H1 (cell line): ENCODE measurements around the gene DRC7. TPM values are rescaled to one million over a fixed set of nuclear protein-coding genes. Genes with fewer than 3 reads are reported as not detected.

ENCODE experiments used
- CTCF ChIA-PET: fragments of 300-600 bp; sonication (Branson Sonifier 250); formaldehyde crosslinking; loops from one replicate; lab custom pipeline; 2021; ENCODE audit not compliant: partially characterized antibody; lab: Charles Lee
- POLR2A ChIA-PET: fragments of 300-600 bp; sonication (Branson Sonifier 250); formaldehyde crosslinking; loops from one replicate; lab custom pipeline; 2021; ENCODE audit warnings: inconsistent platforms; ENCODE audit not compliant: partially characterized antibody; lab: Charles Lee
- DNase-seq, 2 experiments: peaks; one replicate each; pipeline versions ENCODE4 v3.0.0 to v3.0.0-alpha.2; 2010 to 2022; ENCODE audit warnings: low spot score in 2 of 2, low read depth in 1 of 2, mixed read lengths in 1 of 2
- FAIRE-seq: peaks from 2 replicates; lab custom pipeline; 2011; peaks lifted over from hg19 to GRCh38; lab: Jason Lieb, UNC
- H2AFZ ChIP-seq: 2 replicates; pipeline ENCODE4 v1.8.1; 2012; ENCODE audit warnings: low read length, inconsistent platforms
- H2AK5ac ChIP-seq: 2 replicates; pipeline ENCODE4 v1.6.1; 2013; ENCODE audit warnings: low read depth, low read length
- H2BK120ac ChIP-seq: replicated peaks from 2 replicates; pipeline ENCODE3; 2013; ENCODE audit warnings: low read depth, low read length, inconsistent platforms
- H2BK12ac ChIP-seq: 2 replicates; pipeline ENCODE4 v1.6.1; 2013; ENCODE audit warnings: low read depth, low read length
- H2BK15ac ChIP-seq: 2 replicates; pipeline ENCODE4 v1.6.1; 2013; ENCODE audit warnings: low read length
- H2BK20ac ChIP-seq: 2 replicates; pipeline ENCODE4 v1.6.1; 2013; ENCODE audit warnings: low read length
- H2BK5ac ChIP-seq: 2 replicates; pipeline ENCODE4 v1.6.1; 2013; ENCODE audit warnings: low read depth, low read length
- H3K14ac ChIP-seq: 2 replicates; pipeline ENCODE4 v1.6.1; 2013; ENCODE audit warnings: inconsistent platforms; ENCODE audit not compliant: insufficient read length
- H3K18ac ChIP-seq: 2 replicates; pipeline ENCODE4 v1.6.1; 2013; ENCODE audit warnings: low read length; ENCODE audit errors: extremely low read depth
- H3K23ac ChIP-seq: 2 replicates; pipeline ENCODE4 v1.6.1; 2013; ENCODE audit warnings: inconsistent platforms; ENCODE audit not compliant: insufficient read length
- H3K23me2 ChIP-seq: 2 replicates; pipeline ENCODE4 v1.6.1; 2013; ENCODE audit warnings: low read depth, low read length
- H3K27ac ChIP-seq: 2 replicates; pipeline ENCODE4 v1.6.1; 2011; ENCODE audit warnings: low read depth, low read length, inconsistent platforms
- H3K27me3 ChIP-seq, 4 experiments: replicated peaks in 1 of 4; 1 replicate in 1 of 4; 2 replicates in 3 of 4; pipeline versions ENCODE4 v1.6.1 to v1.8.1; 2011 to 2013; ENCODE audit warnings: low read length in 3 of 4, mild to moderate bottlenecking in 3 of 4, inconsistent platforms in 2 of 4, mixed read lengths in 2 of 4, moderate library complexity in 1 of 4; ENCODE audit not compliant: control insufficient read depth in 3 of 4, insufficient read depth in 3 of 4; ENCODE audit errors: extremely low read depth in 1 of 4
- H3K36me3 ChIP-seq, 4 experiments: 2 replicates each; pipeline versions ENCODE4 v1.6.1 to v1.8.1; 2011 to 2013; ENCODE audit warnings: mild to moderate bottlenecking in 4 of 4, low read length in 3 of 4, moderate library complexity in 2 of 4, control low read depth in 1 of 4, inconsistent platforms in 1 of 4; ENCODE audit not compliant: insufficient read depth in 4 of 4, control insufficient read depth in 2 of 4
- H3K4ac ChIP-seq: replicated peaks from 2 replicates; pipeline ENCODE3; 2013; ENCODE audit warnings: low read length, low read depth, mixed read lengths, inconsistent platforms; ENCODE audit not compliant: insufficient read length
- H3K4me1 ChIP-seq, 4 experiments: replicated peaks in 1 of 4; 1 replicate in 1 of 4; 2 replicates in 3 of 4; pipeline versions ENCODE4 v1.6.1 to v1.8.1; 2011 to 2013; ENCODE audit warnings: low read length in 3 of 4, inconsistent platforms in 2 of 4, mixed read lengths in 1 of 4; ENCODE audit not compliant: insufficient read depth in 4 of 4, control insufficient read depth in 3 of 4
- H3K4me2 ChIP-seq, 2 experiments: 2 replicates each; pipeline versions ENCODE4 v1.6.1 to v1.8.1; 2011 to 2013; ENCODE audit warnings: low read depth in 2 of 2, low read length in 2 of 2, control low read depth in 1 of 2, inconsistent platforms in 1 of 2, mild to moderate bottlenecking in 1 of 2; ENCODE audit not compliant: insufficient read depth in 1 of 2
- H3K4me3 ChIP-seq, 4 experiments: fragments of 200-600, 300-600 bp in 1 of 4; sonication (generic), shearing (Covaris generic), sonication (Bioruptor Twin) in 1 of 4; 2 replicates each; pipeline versions ENCODE4 v1.5.1 to v1.8.1; 2011 to 2016; ENCODE audit warnings: low read length in 4 of 4, low read depth in 3 of 4, control low read depth in 2 of 4, inconsistent platforms in 2 of 4, mild to moderate bottlenecking in 2 of 4, mixed read lengths in 1 of 4, moderate library complexity in 1 of 4; ENCODE audit not compliant: insufficient read depth in 2 of 4; ENCODE audit errors: extremely low read depth in 1 of 4
- H3K56ac ChIP-seq: replicated peaks from 2 replicates; pipeline ENCODE3; 2013; ENCODE audit warnings: low read depth, mild to moderate bottlenecking, mixed read lengths, low read length, inconsistent platforms; ENCODE audit not compliant: insufficient read length
- H3K79me1 ChIP-seq: 2 replicates; pipeline ENCODE4 v1.6.1; 2013; ENCODE audit warnings: low read depth, low read length, control low read depth
- H3K79me2 ChIP-seq, 2 experiments: 2 replicates each; pipeline versions ENCODE4 v1.6.1 to v1.8.1; 2012 to 2013; ENCODE audit warnings: low read length in 2 of 2, mild to moderate bottlenecking in 2 of 2, inconsistent platforms in 1 of 2; ENCODE audit not compliant: insufficient read depth in 2 of 2, control insufficient read depth in 1 of 2
- H3K9ac ChIP-seq, 4 experiments: replicated peaks in 1 of 4; 1 replicate in 1 of 4; 2 replicates in 3 of 4; pipeline versions ENCODE4 v1.6.1 to v1.8.1; 2011 to 2013; ENCODE audit warnings: low read depth in 3 of 4, low read length in 3 of 4, control low read depth in 2 of 4, mild to moderate bottlenecking in 2 of 4, moderate library complexity in 2 of 4, inconsistent platforms in 1 of 4; ENCODE audit errors: extremely low read depth in 1 of 4
- H3K9me3 ChIP-seq, 2 experiments: 2 replicates each; pipeline versions ENCODE4 v1.6.1 to v1.8.1; 2012 to 2013; ENCODE audit warnings: mild to moderate bottlenecking in 2 of 2, moderate library complexity in 2 of 2, control low read depth in 1 of 2, inconsistent platforms in 1 of 2, low read depth in 1 of 2, low read length in 1 of 2, mixed read lengths in 1 of 2; ENCODE audit not compliant: insufficient read depth in 2 of 2
- H4K20me1 ChIP-seq, 2 experiments: replicated peaks in 1 of 2; 2 replicates each; pipeline versions ENCODE3 to v1.8.1; 2011 to 2013; ENCODE audit warnings: inconsistent platforms in 2 of 2, low read length in 2 of 2, mild to moderate bottlenecking in 1 of 2; ENCODE audit not compliant: insufficient read depth in 2 of 2, control insufficient read depth in 1 of 2
- H4K5ac ChIP-seq: 2 replicates; pipeline ENCODE4 v1.6.1; 2013; ENCODE audit warnings: low read length, low read depth, mixed read lengths, inconsistent platforms; ENCODE audit not compliant: insufficient read length
- H4K8ac ChIP-seq: 2 replicates; pipeline ENCODE4 v1.8.0; 2013; ENCODE audit warnings: mild to moderate bottlenecking, moderate library complexity, low read length, inconsistent platforms; ENCODE audit not compliant: insufficient read depth; ENCODE audit errors: extremely low read depth
- H4K91ac ChIP-seq: replicated peaks from 2 replicates; pipeline ENCODE3; 2013; ENCODE audit warnings: low read length, mixed read lengths, inconsistent platforms; ENCODE audit not compliant: insufficient read length
- BCL11A ChIP-seq, 2 experiments: IDR thresholded peaks; one replicate each; pipeline ENCODE4 v1.6.1; 2011; ENCODE audit warnings: low read depth in 2 of 2, low read length in 2 of 2, mild to moderate bottlenecking in 2 of 2
- CBX5 ChIP-seq: fragments of 300-800, 300-1000 bp; sonication (generic); IDR thresholded peaks from 2 replicates; pipeline ENCODE4 v1.7.1; 2016; ENCODE audit warnings: antibody characterized with exemption, low read length, low read depth
- CREB1 ChIP-seq: IDR thresholded peaks from 2 replicates; pipeline ENCODE4 v1.6.1; 2012; ENCODE audit warnings: inconsistent platforms
- MAFK ChIP-seq: IDR thresholded peaks from 2 replicates; pipeline ENCODE4 v1.6.1; 2012; ENCODE audit warnings: low read depth, mild to moderate bottlenecking, improper control_type of control experiment, low read length
- POLR2AphosphoS5 ChIP-seq: IDR thresholded peaks from 2 replicates; pipeline ENCODE4 v1.6.1; 2011; ENCODE audit warnings: low read depth, low read length
- RAD21 ChIP-seq, 2 experiments: IDR thresholded peaks in 1 of 2; conservative IDR thresholded peaks in 1 of 2; 2 replicates each; pipeline ENCODE4 v1.6.1; 2011; ENCODE audit warnings: low read depth in 2 of 2, low read length in 2 of 2, improper control_type of control experiment in 1 of 2, inconsistent platforms in 1 of 2, mild to moderate bottlenecking in 1 of 2, moderate library complexity in 1 of 2
- SAP30 ChIP-seq: fragments of 300-600 bp; sonication (generic); IDR thresholded peaks from 2 replicates; pipeline ENCODE4 v1.7.1; 2012; ENCODE audit warnings: low read length, moderate library complexity, mild to moderate bottlenecking, inconsistent platforms; ENCODE audit not compliant: insufficient read depth, insufficient replicate concordance
- SP2 ChIP-seq: IDR thresholded peaks from 2 replicates; pipeline ENCODE4 v1.6.1; 2012; ENCODE audit warnings: mild to moderate bottlenecking, low read length, inconsistent platforms
- YY1 ChIP-seq: IDR thresholded peaks from 2 replicates; pipeline ENCODE4 v1.6.1; 2011; ENCODE audit warnings: low read depth, mild to moderate bottlenecking, low read length
- WGBS, 2 experiments: shearing (Covaris generic) in 1 of 2; methylation state at CpG; one replicate each; pipeline versions ENCODE4 v1.1.6 to v1.1.7; 2013 to 2015; ENCODE audit warnings: low lambda C conversion rate in 2 of 2, mixed read lengths in 2 of 2, inconsistent platforms in 1 of 2, low coverage in 1 of 2, missing lambda C conversion rate in 1 of 2; ENCODE audit not compliant: insufficient replicate concordance in 2 of 2, insufficient coverage in 1 of 2, insufficient read length in 1 of 2; ENCODE audit errors: extremely low coverage in 1 of 2, missing lambda C conversion rate in 1 of 2; 5-methylcytosine and 5-hydroxymethylcytosine counted together
- polyA plus RNA-seq, 7 experiments: library from polyadenylated mRNA; depleted of rRNA in 3 of 7; stranded (reverse) in 5 of 7; unstranded in 2 of 7; fragments of >200 nt in 5 of 7; fragments of 200-250 nt in 2 of 7; gene quantifications; 1 replicate in 5 of 7; 2 replicates in 1 of 7; 4 replicates in 1 of 7; pipeline versions ENCODE4 v1.2.1 to v1.2.3, GENCODE V29; 2011 to 2013; ENCODE audit warnings: missing spikeins in 2 of 7, mixed read lengths in 2 of 7
- total RNA-seq: library from RNA; stranded (reverse); fragmentation: NEBNext Ultra II Directional; extraction: Animal tissue kit (Norgen Biotek cat#: 25700); gene quantifications from 2 replicates; pipeline ENCODE4 v1.2.1, GENCODE V29; 2021
- TF ChIP-seq, protein P1 (sequence below): IDR thresholded peaks from 2 replicates; pipeline ENCODE4 v1.6.1; 2012; ENCODE audit warnings: inconsistent platforms

DRC7 gene
- total and polyA plus RNA-seq, 2 of the 8 experiments (the other 6 are each of a cell fraction or from before 2014, with no cell fraction given), result 0.14 TPM; not detected in 1

DNA sequence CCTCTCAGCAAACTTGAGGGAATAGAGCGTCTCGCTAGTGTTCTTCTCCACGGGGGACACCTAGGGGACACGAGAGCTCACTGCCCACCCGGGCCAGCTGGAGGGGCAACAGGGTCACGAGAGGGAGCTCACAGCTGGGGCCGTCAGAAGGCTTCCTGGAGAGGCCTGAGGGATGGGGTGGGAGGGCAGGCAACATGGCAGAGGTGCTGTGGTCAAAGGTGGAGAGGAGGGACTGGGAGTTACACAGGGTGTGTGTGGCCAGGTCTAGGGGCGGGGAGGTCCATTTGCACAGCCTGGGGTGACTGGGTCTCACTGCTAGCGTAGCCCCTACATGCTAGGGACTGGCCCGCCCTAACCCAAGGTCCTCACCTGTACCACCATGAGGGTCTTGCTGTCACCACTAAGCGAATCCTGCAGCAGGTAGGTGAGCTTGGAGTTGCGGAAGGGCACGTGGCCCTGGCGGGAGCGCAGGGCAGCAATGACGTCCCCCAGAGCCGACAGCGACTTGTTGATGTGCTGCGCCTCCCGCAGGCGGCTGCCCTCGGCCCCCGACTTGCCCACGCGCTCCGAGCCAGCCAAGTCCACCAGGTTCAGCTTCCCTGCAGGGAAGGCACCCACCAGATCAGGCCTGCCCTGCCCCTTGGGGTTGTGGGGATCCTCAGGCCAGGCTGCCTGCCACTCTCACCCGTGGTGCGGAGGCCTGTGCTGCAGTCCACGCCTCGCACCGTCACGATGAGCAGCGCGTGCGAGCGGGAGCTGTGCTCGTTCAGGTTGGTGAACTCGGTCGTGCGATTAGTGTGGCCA lies 66.0 kb downstream of the DRC7 start:
- peaks cover 3 to 4% of the 10 kb centered on the region in 2 experiments for H4K20me1 ChIP-seq
- H3K56ac ChIP-seq, result no peak overlapping the region
- DNase-seq (no peak), FAIRE-seq (no peak)
- H3K18ac ChIP-seq, result peak overlapping the region; percentile 48; the same call in 1 of the 2 replicates
- no peaks in the 10 kb centered on the region; a peak in 1 of 7 replicates for H3K27me3 ChIP-seq
- no peak overlapping the region for H3K23ac ChIP-seq
- ChIA-PET POLR2A (interaction anchor here (0.5 to 2.4 kb wide), 10 partner anchors 9 to 243 kb away, joined by 3 to 13 read pairs (median 4); partner anchors contain the start of gene KATNB1), CTCF (interaction anchor here (0.8 to 4.8 kb wide), 28 partner anchors 10 to 271 kb away, joined by 3 to 18 read pairs (median 4); partner anchors contain the start of gene KATNB1)
- H3K79me1 ChIP-seq, result no peaks in the 10 kb centered on the region
- H3K27ac ChIP-seq, result no peak overlapping the region
- H3K23me2 ChIP-seq, result no peaks in the 10 kb centered on the region
- H2BK120ac ChIP-seq, result no peak overlapping the region
- H3K36me3 ChIP-seq, result peaks cover 0 to 4% (median 0%) of the 10 kb centered on the region in 4 experiments; a peak in 4 of 8 replicates
- peaks cover 0 to 15% (median 7%) of the 10 kb centered on the region in 4 experiments; a peak in 4 of 7 replicates for H3K4me1 ChIP-seq
- H2AK5ac ChIP-seq, result 0 out of 2 replicates have a peak overlapping the region, but pooled peaks have one; percentile 53
- H3K4me2 ChIP-seq, result no peak overlapping the region
- H2AFZ ChIP-seq, result no peak overlapping the region
- peak overlapping the region; percentile 4 for H4K91ac ChIP-seq
- no peak overlapping the region; the same call in 1 of the 2 replicates for H2BK12ac ChIP-seq
- H2BK5ac ChIP-seq, result 0 out of 2 replicates have a peak overlapping the region, but pooled peaks have one; percentile 15
- no peak overlapping the region for H3K14ac ChIP-seq
- H2BK20ac ChIP-seq, result no peak overlapping the region
- no peak overlapping the region for H4K5ac ChIP-seq
- no peaks in the 10 kb centered on the region for H3K9me3 ChIP-seq
- H3K4ac ChIP-seq, result no peak overlapping the region
- no peak overlapping the region for H3K9ac ChIP-seq
- H2BK15ac ChIP-seq, result no peak overlapping the region; the same call in 1 of the 2 replicates
- WGBS, 2 experiments, result 89% methylated on average over 38 of the region's 40 CpGs; no CpG with 5 or more reads in 1 of the 2 experiments
- H4K8ac ChIP-seq, result peak overlapping the region; percentile 31
- H3K79me2 ChIP-seq, result no peaks in the 10 kb centered on the region
- no peak overlapping the region for H3K4me3 ChIP-seq
- peak; percentile 34 to 46; a peak in 3 of 4 replicates for TF ChIP-seq RAD21 (IDR thresholded peaks at IDR 0.05 in 1 of 2, conservative IDR thresholded peaks at IDR 0.05 in 1 of 2; ENCODE audit: low read depth in 2 of 2, low read length in 2 of 2)
- TF ChIP-seq CREB1, result no peak; the same call in 1 of the 2 replicates
- TF ChIP-seq SP2, result no peak
- TF ChIP-seq MAFK, result no peak
- TF ChIP-seq CBX5, result no peak
- TF ChIP-seq SAP30, result no peak
- TF ChIP-seq YY1, result no peak
- TF ChIP-seq, protein P1, sequence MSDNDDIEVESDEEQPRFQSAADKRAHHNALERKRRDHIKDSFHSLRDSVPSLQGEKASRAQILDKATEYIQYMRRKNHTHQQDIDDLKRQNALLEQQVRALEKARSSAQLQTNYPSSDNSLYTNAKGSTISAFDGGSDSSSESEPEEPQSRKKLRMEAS, result peak; percentile 58
- no peak for TF ChIP-seq POLR2AphosphoS5
- TF ChIP-seq BCL11A (IDR thresholded peaks at IDR 0.05; ENCODE audit: low read depth in 2 of 2, low read length in 2 of 2), result no peak
